Activated naive CD8-positive, alpha-beta T cell treated with anti-CD3 and anti-CD28 coated beads, Interleukin-2, amount 10 ng/mL, durations not matched to agents 7 days and 5 days (primary cell): Measurements from ENCODE around the gene CDH4. TPM values are rescaled to one million over a fixed set of nuclear protein-coding genes. Genes with fewer than 3 reads are reported as not detected.

Experiments
- ATAC-seq: fragments of 150-1000 bp; cut with Tn5 transposase; one replicate; pipeline ENCODE4 v1.10.0; 2021; ENCODE audit warnings: low read depth, moderate library complexity
- POLR2A ChIA-PET: fragments of 350-600 bp; sonication (Branson Sonifier 250); formaldehyde crosslinking; loops from one replicate; lab custom pipeline; 2021; ENCODE audit warnings: antibody characterized with exemption; lab: Charles Lee
- DNase-seq: peaks from one replicate; pipeline ENCODE4 v3.0.0; 2021
- H3K27ac Mint-ChIP-seq: one replicate; pipeline ENCODE4 v1.8.0; 2022; ENCODE audit warnings: mild to moderate bottlenecking, mixed read lengths
- H3K27me3 Mint-ChIP-seq: one replicate; pipeline ENCODE4 v1.8.0; 2022; ENCODE audit warnings: mild to moderate bottlenecking, moderate library complexity, mixed read lengths
- H3K36me3 Mint-ChIP-seq: one replicate; pipeline ENCODE4 v1.8.0; 2021; ENCODE audit warnings: mild to moderate bottlenecking, mixed read lengths
- H3K4me1 Mint-ChIP-seq: one replicate; pipeline ENCODE4 v1.8.0; 2021; ENCODE audit warnings: mixed read lengths
- H3K4me3 Mint-ChIP-seq: one replicate; pipeline ENCODE4 v1.8.0; 2022; ENCODE audit warnings: mild to moderate bottlenecking, moderate library complexity, mixed read lengths
- H3K9me3 Mint-ChIP-seq: one replicate; pipeline ENCODE4 v1.8.0; 2021; ENCODE audit warnings: mixed read lengths
- total RNA-seq, 2 experiments: library from RNA; stranded (reverse); gene quantifications; one replicate each; pipeline ENCODE4 v1.2.3, GENCODE V29; 2021

CDH4 gene
- total RNA-seq, 2 experiments from 2014 or later: 0.14 to 0.20 TPM

- ATAC-seq (no peak), DNase-seq (no peak)
- H3K4me1 Mint-ChIP-seq: peaks cover 9% of the 10 kb centered on the region
- POLR2A ChIA-PET: no interaction called here
- H3K36me3 Mint-ChIP-seq: no peaks in the 10 kb centered on the region
- no peak overlapping the region for H3K27ac Mint-ChIP-seq
- no peak overlapping the region for H3K4me3 Mint-ChIP-seq
- peaks cover 3% of the 10 kb centered on the region for H3K27me3 Mint-ChIP-seq
- H3K9me3 Mint-ChIP-seq: peaks cover 11% of the 10 kb centered on the region
Observed at GRCh38 chr20:61861858-61862257, 609.8 kb downstream of the CDH4 start.

- ATAC-seq (no peak), DNase-seq (no peak)
- Mint-ChIP-seq H3K36me3 (no peaks in the 10 kb centered on the region), H3K4me1 (peaks cover 9% of the 10 kb centered on the region), H3K9me3 (peaks cover 11% of the 10 kb centered on the region), H3K27ac (no peak overlapping the region), H3K27me3 (peaks cover 3% of the 10 kb centered on the region), H3K4me3 (no peak overlapping the region)
- POLR2A ChIA-PET: no interaction called here
Observed at GRCh38 chr20:61862881-61863280, 610.8 kb downstream of the CDH4 start.

- DNase-seq (no peak), ATAC-seq (no peak)
- H3K27ac Mint-ChIP-seq: no peak overlapping the region
- no peak overlapping the region for H3K4me3 Mint-ChIP-seq
- H3K4me1 Mint-ChIP-seq: peaks cover 9% of the 10 kb centered on the region
- H3K27me3 Mint-ChIP-seq: peaks cover 3% of the 10 kb centered on the region
- peaks cover 11% of the 10 kb centered on the region for H3K9me3 Mint-ChIP-seq
- H3K36me3 Mint-ChIP-seq: no peaks in the 10 kb centered on the region
- POLR2A ChIA-PET: no interaction called here
Observed at GRCh38 chr20:61864481-61864880, 612.4 kb downstream of the CDH4 start.

- Mint-ChIP-seq H3K27ac (no peak overlapping the region), H3K9me3 (peaks cover 11% of the 10 kb centered on the region), H3K36me3 (no peaks in the 10 kb centered on the region), H3K4me1 (peaks cover 9% of the 10 kb centered on the region), H3K27me3 (peaks cover 2% of the 10 kb centered on the region), H3K4me3 (no peak overlapping the region)
- POLR2A ChIA-PET: no interaction called here
- DNase-seq: no peak
- ATAC-seq: no peak
Observed at GRCh38 chr20:61865353-61865752, 613.3 kb downstream of the CDH4 start.

GRCh38 chr20:61866165-61866564, 614.1 kb downstream of the CDH4 start:
- ATAC-seq (no peak), DNase-seq (no peak)
- Mint-ChIP-seq H3K27ac (no peak overlapping the region), H3K27me3 (peaks cover 2% of the 10 kb centered on the region), H3K4me3 (no peak overlapping the region), H3K4me1 (peaks cover 7% of the 10 kb centered on the region), H3K9me3 (peaks cover 11% of the 10 kb centered on the region), H3K36me3 (no peaks in the 10 kb centered on the region)
- POLR2A ChIA-PET: no interaction called here

GRCh38 chr20:61868006-61868405, 615.9 kb downstream of the CDH4 start:
- ATAC-seq (no peak), DNase-seq (no peak)
- peaks cover 3% of the 10 kb centered on the region for H3K4me1 Mint-ChIP-seq
- H3K27me3 Mint-ChIP-seq: peaks cover 2% of the 10 kb centered on the region
- H3K36me3 Mint-ChIP-seq: no peaks in the 10 kb centered on the region
- POLR2A ChIA-PET: interaction anchor here (0.5 kb wide), 1 partner anchor 35 kb away, joined by 5 read pairs; no protein-coding TSS in a partner anchor
- H3K4me3 Mint-ChIP-seq: no peak overlapping the region
- H3K9me3 Mint-ChIP-seq: peaks cover 11% of the 10 kb centered on the region
- H3K27ac Mint-ChIP-seq: no peak overlapping the region

GRCh38 chr20:61868466-61869090, 616.5 kb downstream of the CDH4 start:
- H3K27me3 Mint-ChIP-seq: peaks cover 2% of the 10 kb centered on the region
- no peaks in the 10 kb centered on the region for H3K36me3 Mint-ChIP-seq
- no peak overlapping the region for H3K27ac Mint-ChIP-seq
- DNase-seq: no peak
- POLR2A ChIA-PET: no interaction called here
- H3K9me3 Mint-ChIP-seq: peaks cover 11% of the 10 kb centered on the region
- peaks cover 3% of the 10 kb centered on the region for H3K4me1 Mint-ChIP-seq
- no peak for ATAC-seq
- H3K4me3 Mint-ChIP-seq: no peak overlapping the region

- peaks cover 2% of the 10 kb centered on the region for H3K27me3 Mint-ChIP-seq
Observed at GRCh38 chr20:61869750-61870507, 617.9 kb downstream of the CDH4 start.

GRCh38 chr20:61871160-61871559, 619.1 kb downstream of the CDH4 start:
- ATAC-seq (no peak), DNase-seq (no peak)
- Mint-ChIP-seq H3K27me3 (no peaks in the 10 kb centered on the region), H3K36me3 (no peaks in the 10 kb centered on the region), H3K4me3 (no peak overlapping the region), H3K9me3 (peaks cover 3% of the 10 kb centered on the region), H3K27ac (no peak overlapping the region), H3K4me1 (no peaks in the 10 kb centered on the region)
- POLR2A ChIA-PET: no interaction called here

More at GRCh38 chr20:61869750-61870507, 617.9 kb downstream of the CDH4 start:
- no peak for DNase-seq
- Mint-ChIP-seq H3K9me3 (peaks cover 11% of the 10 kb centered on the region), H3K36me3 (no peaks in the 10 kb centered on the region), H3K4me1 (peaks cover 3% of the 10 kb centered on the region), H3K4me3 (no peak overlapping the region), H3K27ac (no peak overlapping the region)
- no peak for ATAC-seq
- POLR2A ChIA-PET: no interaction called here

GRCh38 chr20:61871913-61872312, 619.9 kb downstream of the CDH4 start:
- POLR2A ChIA-PET: no interaction called here
- Mint-ChIP-seq H3K4me1 (no peaks in the 10 kb centered on the region), H3K9me3 (no peaks in the 10 kb centered on the region), H3K27ac (no peak overlapping the region), H3K27me3 (no peaks in the 10 kb centered on the region), H3K4me3 (no peak overlapping the region), H3K36me3 (no peaks in the 10 kb centered on the region)
- no peak for ATAC-seq
- no peak for DNase-seq

- H3K36me3 Mint-ChIP-seq: no peaks in the 10 kb centered on the region
- H3K27me3 Mint-ChIP-seq: no peaks in the 10 kb centered on the region
- DNase-seq (no peak), ATAC-seq (no peak)
- H3K9me3 Mint-ChIP-seq: no peaks in the 10 kb centered on the region
- H3K4me1 Mint-ChIP-seq: no peaks in the 10 kb centered on the region
- no peak overlapping the region for H3K27ac Mint-ChIP-seq
- no peak overlapping the region for H3K4me3 Mint-ChIP-seq
- POLR2A ChIA-PET: no interaction called here
Observed at GRCh38 chr20:61872371-61872900, 620.4 kb downstream of the CDH4 start.

- no peak overlapping the region for H3K27ac Mint-ChIP-seq
- ATAC-seq (no peak), DNase-seq (no peak)
- H3K27me3 Mint-ChIP-seq: no peaks in the 10 kb centered on the region
- POLR2A ChIA-PET: no interaction called here
- H3K4me3 Mint-ChIP-seq: no peak overlapping the region
- H3K36me3 Mint-ChIP-seq: no peaks in the 10 kb centered on the region
- no peaks in the 10 kb centered on the region for H3K9me3 Mint-ChIP-seq
- no peaks in the 10 kb centered on the region for H3K4me1 Mint-ChIP-seq
Observed at GRCh38 chr20:61873651-61874420, 621.8 kb downstream of the CDH4 start.

GRCh38 chr20:61874421-61875068, 622.5 kb downstream of the CDH4 start:
- no peak overlapping the region for H3K27ac Mint-ChIP-seq
- H3K9me3 Mint-ChIP-seq: no peaks in the 10 kb centered on the region
- no peaks in the 10 kb centered on the region for H3K4me1 Mint-ChIP-seq
- POLR2A ChIA-PET: no interaction called here
- no peak for DNase-seq
- no peak for ATAC-seq
- H3K36me3 Mint-ChIP-seq: no peaks in the 10 kb centered on the region
- no peak overlapping the region for H3K4me3 Mint-ChIP-seq
- no peaks in the 10 kb centered on the region for H3K27me3 Mint-ChIP-seq
